ENCODE measurements around the gene COL26A1. TPM values are rescaled to one million over a fixed set of nuclear protein-coding genes. Genes with fewer than 3 reads are reported as not detected.
"Not testable (repeated sequence)": the region's sequence is repeated elsewhere in the genome, so short reads cannot be mapped to it uniquely, and the experiment has no call there.

COL26A1 gene
- total RNA-seq, 1 experiment from 2014 or later = 0.18 TPM

- in situ Hi-C loops (cut with HindIII; ENCODE audit: low pct_unique_long_range_greater_than_20kb, low sequenced_read_pairs) = no loop called here
- peak; percentile 55 for DNase-seq (ENCODE audit: low read depth, low spot score)
These were observed 188.2 kb downstream of the COL26A1 start for GRCh38 chr7:101550641-101551541.

- DNase-seq (ENCODE audit: low read depth, low spot score) = no peak
These were observed 190.5 kb downstream of the COL26A1 start for GRCh38 chr7:101553018-101553770.

GRCh38 chr7:101553771-101554445 lies 191.2 kb downstream of the COL26A1 start:
- in situ Hi-C loops (cut with HindIII; ENCODE audit: low pct_unique_long_range_greater_than_20kb, low sequenced_read_pairs) = no loop called here
- no peak for DNase-seq (ENCODE audit: low read depth, low spot score)

More at GRCh38 chr7:101553018-101553770, 190.5 kb downstream of the COL26A1 start:
- in situ Hi-C loops (cut with HindIII; ENCODE audit: low pct_unique_long_range_greater_than_20kb, low sequenced_read_pairs) = no loop called here

- DNase-seq (ENCODE audit: low read depth, low spot score) = no peak
- in situ Hi-C loops (cut with HindIII; ENCODE audit: low pct_unique_long_range_greater_than_20kb, low sequenced_read_pairs) = no loop called here
These were observed 192.1 kb downstream of the COL26A1 start for GRCh38 chr7:101554584-101555268.

- DNase-seq (ENCODE audit: low read depth, low spot score) = no peak
- in situ Hi-C loops (cut with HindIII; ENCODE audit: low pct_unique_long_range_greater_than_20kb, low sequenced_read_pairs) = no loop called here
These were observed 192.7 kb downstream of the COL26A1 start for GRCh38 chr7:101555269-101555920.

- in situ Hi-C loops (cut with HindIII; ENCODE audit: low pct_unique_long_range_greater_than_20kb, low sequenced_read_pairs) = no loop called here
These were observed 193.2 kb downstream of the COL26A1 start for GRCh38 chr7:101555921-101556275.

GRCh38 chr7:101556453-101556968 lies 193.8 kb downstream of the COL26A1 start:
- in situ Hi-C loops (cut with HindIII; ENCODE audit: low pct_unique_long_range_greater_than_20kb, low sequenced_read_pairs) = no loop called here

More at GRCh38 chr7:101555921-101556275, 193.2 kb downstream of the COL26A1 start:
- DNase-seq (ENCODE audit: low read depth, low spot score) = no peak

GRCh38 chr7:101557421-101557820 lies 194.7 kb downstream of the COL26A1 start:
- in situ Hi-C loops (cut with HindIII; ENCODE audit: low pct_unique_long_range_greater_than_20kb, low sequenced_read_pairs) = no loop called here
- no peak for DNase-seq (ENCODE audit: low read depth, low spot score)

More at GRCh38 chr7:101556453-101556968, 193.8 kb downstream of the COL26A1 start:
- no peak for DNase-seq (ENCODE audit: low read depth, low spot score)

- DNase-seq (ENCODE audit: low read depth, low spot score) = no peak
- in situ Hi-C loops (cut with HindIII; ENCODE audit: low pct_unique_long_range_greater_than_20kb, low sequenced_read_pairs) = no loop called here
These were observed 195.5 kb downstream of the COL26A1 start for GRCh38 chr7:101557978-101558741.

- in situ Hi-C loops (cut with HindIII; ENCODE audit: low pct_unique_long_range_greater_than_20kb, low sequenced_read_pairs) = no loop called here
- peak; percentile 27 for DNase-seq (ENCODE audit: low read depth, low spot score)
These were observed 196.2 kb downstream of the COL26A1 start for GRCh38 chr7:101558742-101559325.

GRCh38 chr7:101559586-101559985 lies 196.9 kb downstream of the COL26A1 start:
- DNase-seq (ENCODE audit: low read depth, low spot score) = no peak
- in situ Hi-C loops (cut with HindIII; ENCODE audit: low pct_unique_long_range_greater_than_20kb, low sequenced_read_pairs) = no loop called here

- peak; percentile 51 for DNase-seq (ENCODE audit: low read depth, low spot score)
- in situ Hi-C loops (cut with HindIII; ENCODE audit: low pct_unique_long_range_greater_than_20kb, low sequenced_read_pairs) = not testable (repeated sequence)
These were observed 197.3 kb downstream of the COL26A1 start for GRCh38 chr7:101560021-101560420.

- in situ Hi-C loops (cut with HindIII; ENCODE audit: low pct_unique_long_range_greater_than_20kb, low sequenced_read_pairs) = no loop called here
- DNase-seq (ENCODE audit: low read depth, low spot score) = no peak
These were observed 198.2 kb downstream of the COL26A1 start for GRCh38 chr7:101560856-101561255.

GRCh38 chr7:101561293-101561692 lies 198.6 kb downstream of the COL26A1 start:
- DNase-seq (ENCODE audit: low read depth, low spot score); in situ Hi-C loops (cut with HindIII; ENCODE audit: low pct_unique_long_range_greater_than_20kb, low sequenced_read_pairs): not testable (repeated sequence)

GRCh38 chr7:101562531-101563197 lies 200.0 kb downstream of the COL26A1 start:
- DNase-seq (ENCODE audit: low read depth, low spot score) = no peak
- in situ Hi-C loops (cut with HindIII; ENCODE audit: low pct_unique_long_range_greater_than_20kb, low sequenced_read_pairs) = no loop called here

Data from SK-MEL-5 (cell line).